ENCODE results near the gene NFXL1. TPM values are rescaled to one million over a fixed set of nuclear protein-coding genes. Genes with fewer than 3 reads are reported as not detected.

Gene NFXL1
- polyA plus RNA-seq, 2 of the 4 experiments (the other 2 are of a cell fraction), result 7.1 to 15.7 TPM

- no peak overlapping the region for H3K4me2 ChIP-seq
These were observed 52.1 kb downstream of the NFXL1 start for GRCh38 chr4:47862297-47862696.

GRCh38 chr4:47860305-47860704 lies 54.1 kb downstream of the NFXL1 start:
- CTCF ChIA-PET, result no interaction called here

More at GRCh38 chr4:47862297-47862696, 52.1 kb downstream of the NFXL1 start:
- ATAC-seq (no peak), DNase-seq (ENCODE audit: low read depth in 1 of 2, low spot score in 1 of 2) (no peak), FAIRE-seq (no peak)
- no peak for TF ChIP-seq FOSL2 (IDR thresholded peaks at IDR 0.05)
- TF ChIP-seq FOSL2 (CRISPR knock-in tag; IDR thresholded peaks at IDR 0.05), result no peak
- TF ChIP-seq FOXS1 (CRISPR knock-in tag; IDR thresholded peaks at IDR 0.05), result no peak
- no peak for TF ChIP-seq SMC3 (IDR thresholded peaks at IDR 0.05)
- no peak for TF ChIP-seq POLR2A (IDR thresholded peaks at IDR 0.05; ENCODE audit: low read length)
- no peak for TF ChIP-seq USF2 (IDR thresholded peaks at IDR 0.05)
- no peak for TF ChIP-seq RCOR1 (IDR thresholded peaks at IDR 0.05; ENCODE audit: low read depth, low read length)
- TF ChIP-seq E2F6 (IDR thresholded peaks at IDR 0.05; ENCODE audit: borderline replicate concordance, low read depth), result no peak
- no peak for TF ChIP-seq MYC (IDR thresholded peaks at IDR 0.05; ENCODE audit: borderline replicate concordance, low read length)
- TF ChIP-seq CHD2 (IDR thresholded peaks at IDR 0.05; ENCODE audit: low read length, partially characterized antibody), result no peak
- no peak for TF ChIP-seq HOXB5 (CRISPR knock-in tag; IDR thresholded peaks at IDR 0.05)
- no peak for TF ChIP-seq HEYL (CRISPR knock-in tag; IDR thresholded peaks at IDR 0.05)
- TF ChIP-seq HOXA7 (CRISPR knock-in tag; IDR thresholded peaks at IDR 0.05), result no peak
- no peak for TF ChIP-seq RNF2 (IDR thresholded peaks at IDR 0.05; ENCODE audit: borderline replicate concordance, low read depth)
- TF ChIP-seq CHD4 (IDR thresholded peaks at IDR 0.05; ENCODE audit: borderline replicate concordance), result no peak
- Histone ChIP-seq H3K4me3 (no peak overlapping the region), H3K4me1 (no peaks in the 10 kb centered on the region), H3K27ac (no peak overlapping the region), H3K9me3 (no peaks in the 10 kb centered on the region)
- 94% methylated on average over 3 of the region's 3 CpGs for WGBS (ENCODE audit: missing lambda C conversion rate)
- ChIA-PET CTCF (interaction anchor here (0.9 kb wide), 1 partner anchor 33 kb away, joined by 8 read pairs; no protein-coding TSS in a partner anchor), POLR2A (no interaction called here)

GRCh38 chr4:47858006-47858405 lies 56.4 kb downstream of the NFXL1 start:
- WGBS (ENCODE audit: missing lambda C conversion rate), result 84% methylated on average over 2 of the region's 2 CpGs
- Histone ChIP-seq H3K4me3 (no peak overlapping the region), H3K4me2 (no peak overlapping the region), H3K9me3 (no peaks in the 10 kb centered on the region), H3K27ac (no peak overlapping the region), H3K4me1 (no peaks in the 10 kb centered on the region)
- ATAC-seq (no peak), DNase-seq (ENCODE audit: low read depth in 1 of 2, low spot score in 1 of 2) (no peak), FAIRE-seq (no peak)
- ChIA-PET POLR2A (no interaction called here), CTCF (no interaction called here)
- TF ChIP-seq MAFK (IDR thresholded peaks at IDR 0.05; ENCODE audit: partially characterized antibody), result peak; percentile 83
- no peak for TF ChIP-seq FOSL2 (IDR thresholded peaks at IDR 0.05)
- TF ChIP-seq FOSL2 (CRISPR knock-in tag; IDR thresholded peaks at IDR 0.05), result no peak

More at GRCh38 chr4:47860305-47860704, 54.1 kb downstream of the NFXL1 start:
- ATAC-seq, result no peak
- Histone ChIP-seq H3K4me2 (no peak overlapping the region), H3K4me1 (no peaks in the 10 kb centered on the region), H3K9me3 (no peaks in the 10 kb centered on the region), H3K4me3 (no peak overlapping the region), H3K27ac (no peak overlapping the region)
- POLR2A ChIA-PET, result no interaction called here
- no peak for FAIRE-seq
- TF ChIP-seq CBX2 (IDR thresholded peaks at IDR 0.05; ENCODE audit: borderline replicate concordance, low read depth), result no peak
- TF ChIP-seq PHF8 (IDR thresholded peaks at IDR 0.05; ENCODE audit: borderline replicate concordance, low read depth), result no peak
- no peak for TF ChIP-seq HEYL (CRISPR knock-in tag; IDR thresholded peaks at IDR 0.05)
- TF ChIP-seq KDM1A (IDR thresholded peaks at IDR 0.05; ENCODE audit: low read depth), result no peak
- no peak for TF ChIP-seq BHLHE40 (IDR thresholded peaks at IDR 0.05; ENCODE audit: low read depth, low read length)
- no peak for TF ChIP-seq EHMT2 (IDR thresholded peaks at IDR 0.05; ENCODE audit: low read depth)
- TF ChIP-seq NR3C1 (IDR thresholded peaks at IDR 0.05), result no peak
- TF ChIP-seq CEBPB (IDR thresholded peaks at IDR 0.05), result no peak
- no peak for TF ChIP-seq HOXB13 (CRISPR knock-in tag; IDR thresholded peaks at IDR 0.05; ENCODE audit: low read depth)
- TF ChIP-seq NFE2L2 (conservative IDR thresholded peaks at IDR 0.05; ENCODE audit: low read length), result no peak
- no peak for TF ChIP-seq ZC3H11A (IDR thresholded peaks at IDR 0.05)
- no peak for TF ChIP-seq RAD21 (conservative IDR thresholded peaks at IDR 0.05 in 1 of 2, IDR thresholded peaks at IDR 0.05 in 1 of 2)
- TF ChIP-seq JUNB (IDR thresholded peaks at IDR 0.05), result no peak
- TF ChIP-seq MAX (IDR thresholded peaks at IDR 0.05), result no peak
- no peak for TF ChIP-seq HOXA7 (CRISPR knock-in tag; IDR thresholded peaks at IDR 0.05)
- WGBS (ENCODE audit: missing lambda C conversion rate), result 90% methylated on average over 1 of the region's 1 CpG
- DNase-seq (ENCODE audit: low read depth in 1 of 2, low spot score in 1 of 2), result no peak
